Activated T-cell treated with anti-CD3 and anti-CD28 coated beads for 1 hour (primary cell): ENCODE data around the gene SLC35E3.

ENCODE experiments used
- DNase-seq: peaks from one replicate; pipeline ENCODE4 v3.0.0-alpha.2; 2020; ENCODE audit warnings: low read depth

Gene SLC35E3

GRCh38 chr12:68771223-68771925 is 25.4 kb downstream of the SLC35E3 start:
- DNase-seq = no peak

GRCh38 chr12:68772714-68773113 is 26.7 kb downstream of the SLC35E3 start:
- DNase-seq = no peak

GRCh38 chr12:68773582-68773981 is 27.6 kb downstream of the SLC35E3 start:
- DNase-seq = no peak

GRCh38 chr12:68775121-68775630 is 29.2 kb downstream of the SLC35E3 start:
- no peak for DNase-seq

GRCh38 chr12:68776976-68777610 is 31.1 kb downstream of the SLC35E3 start:
- no peak for DNase-seq

GRCh38 chr12:68779280-68779679 is 33.3 kb downstream of the SLC35E3 start:
- DNase-seq = no peak

GRCh38 chr12:68780731-68781130 is 34.8 kb downstream of the SLC35E3 start:
- no peak for DNase-seq

GRCh38 chr12:68781728-68782127 is 35.8 kb downstream of the SLC35E3 start:
- no peak for DNase-seq

- no peak for DNase-seq
Measured at GRCh38 chr12:68784015-68784414, 38.0 kb downstream of the SLC35E3 start.

GRCh38 chr12:68785358-68785757 is 39.4 kb downstream of the SLC35E3 start:
- DNase-seq = no peak

- DNase-seq = no peak
Measured at GRCh38 chr12:68785823-68786222, 39.8 kb downstream of the SLC35E3 start.

- no peak for DNase-seq
Measured at GRCh38 chr12:68786929-68787328, 41.0 kb downstream of the SLC35E3 start.

GRCh38 chr12:68788554-68789143 is 42.7 kb downstream of the SLC35E3 start:
- no peak for DNase-seq

GRCh38 chr12:68789144-68789878 is 43.3 kb downstream of the SLC35E3 start:
- no peak for DNase-seq

GRCh38 chr12:68790081-68790951 is 44.3 kb downstream of the SLC35E3 start:
- no peak for DNase-seq

- no peak for DNase-seq
Measured at GRCh38 chr12:68790952-68791234, 44.9 kb downstream of the SLC35E3 start.

GRCh38 chr12:68791897-68792481 is 46.0 kb downstream of the SLC35E3 start:
- DNase-seq = no peak

- DNase-seq = no peak
Measured at GRCh38 chr12:68792952-68793351, 47.0 kb downstream of the SLC35E3 start.

GRCh38 chr12:68793436-68793835 is 47.5 kb downstream of the SLC35E3 start:
- DNase-seq = no peak

GRCh38 chr12:68793975-68794652 is 48.1 kb downstream of the SLC35E3 start:
- DNase-seq = no peak
